Measurements from ENCODE around the gene PIGH. TPM values are rescaled to one million over a fixed set of nuclear protein-coding genes. Genes with fewer than 3 reads are reported as not detected.

Gene PIGH
- total RNA-seq, 1 donor from 2014 or later, result 24.3 TPM

DNA sequence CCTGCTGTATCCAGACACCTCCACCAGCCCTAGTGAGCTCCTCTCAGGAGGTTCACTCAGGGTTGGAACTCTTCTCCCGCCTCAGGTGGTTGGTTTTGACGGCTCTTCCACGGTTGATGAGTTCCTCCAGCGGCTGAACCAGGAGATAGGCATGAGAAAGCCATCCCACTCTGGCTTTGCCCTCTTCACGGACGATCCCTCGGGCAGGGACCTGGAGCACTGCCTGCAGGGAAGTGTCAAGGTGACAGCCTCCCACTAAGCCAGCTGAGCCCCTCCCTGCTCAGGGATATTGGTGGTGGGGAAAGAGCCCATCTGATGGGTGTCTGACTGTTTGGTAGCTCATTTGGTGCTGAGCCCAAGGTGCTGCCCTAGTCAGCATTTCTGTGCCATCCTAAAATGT lies 20.4 kb downstream of the PIGH start:
- H3K9me3 Mint-ChIP-seq (ENCODE audit: unreplicated experiment), result peaks cover 2% of the 10 kb centered on the region
- no peak for DNase-seq
- TF ChIP-seq, protein P1, sequence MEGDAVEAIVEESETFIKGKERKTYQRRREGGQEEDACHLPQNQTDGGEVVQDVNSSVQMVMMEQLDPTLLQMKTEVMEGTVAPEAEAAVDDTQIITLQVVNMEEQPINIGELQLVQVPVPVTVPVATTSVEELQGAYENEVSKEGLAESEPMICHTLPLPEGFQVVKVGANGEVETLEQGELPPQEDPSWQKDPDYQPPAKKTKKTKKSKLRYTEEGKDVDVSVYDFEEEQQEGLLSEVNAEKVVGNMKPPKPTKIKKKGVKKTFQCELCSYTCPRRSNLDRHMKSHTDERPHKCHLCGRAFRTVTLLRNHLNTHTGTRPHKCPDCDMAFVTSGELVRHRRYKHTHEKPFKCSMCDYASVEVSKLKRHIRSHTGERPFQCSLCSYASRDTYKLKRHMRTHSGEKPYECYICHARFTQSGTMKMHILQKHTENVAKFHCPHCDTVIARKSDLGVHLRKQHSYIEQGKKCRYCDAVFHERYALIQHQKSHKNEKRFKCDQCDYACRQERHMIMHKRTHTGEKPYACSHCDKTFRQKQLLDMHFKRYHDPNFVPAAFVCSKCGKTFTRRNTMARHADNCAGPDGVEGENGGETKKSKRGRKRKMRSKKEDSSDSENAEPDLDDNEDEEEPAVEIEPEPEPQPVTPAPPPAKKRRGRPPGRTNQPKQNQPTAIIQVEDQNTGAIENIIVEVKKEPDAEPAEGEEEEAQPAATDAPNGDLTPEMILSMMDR (IDR thresholded peaks at IDR 0.05; ENCODE audit: partially characterized antibody, unreplicated experiment), result no peak
- no peak overlapping the region for H3K4me3 Mint-ChIP-seq (ENCODE audit: unreplicated experiment)
- peaks cover 1% of the 10 kb centered on the region for H3K4me1 Mint-ChIP-seq (ENCODE audit: low read depth, unreplicated experiment)
- H3K27me3 Mint-ChIP-seq (ENCODE audit: unreplicated experiment), result no peaks in the 10 kb centered on the region
- H3K27ac Mint-ChIP-seq (ENCODE audit: unreplicated experiment), result no peak overlapping the region
- H3K36me3 Mint-ChIP-seq (ENCODE audit: unreplicated experiment), result no peaks in the 10 kb centered on the region

DNA sequence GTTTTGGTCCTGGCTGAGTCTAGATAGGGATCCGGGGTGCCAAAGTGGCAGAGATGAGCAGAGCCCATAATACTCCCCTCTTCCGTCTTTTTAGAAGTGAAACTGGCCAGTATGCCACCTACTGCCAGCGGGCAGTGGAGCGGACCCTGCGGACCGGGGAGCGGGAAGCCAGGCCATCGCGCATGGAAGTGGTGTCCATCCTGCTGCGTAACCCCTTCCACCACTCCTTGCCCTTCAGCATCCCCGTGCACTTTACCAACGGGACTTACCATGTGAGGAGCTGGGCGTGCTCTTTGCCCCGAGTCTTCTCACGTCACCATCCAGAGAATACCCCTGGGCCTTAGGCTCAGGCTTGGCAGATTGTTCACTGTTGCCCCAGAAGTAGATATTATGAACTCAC lies 21.0 kb downstream of the PIGH start:
- TF ChIP-seq, protein P1 (IDR thresholded peaks at IDR 0.05; ENCODE audit: partially characterized antibody, unreplicated experiment), result no peak
- Mint-ChIP-seq H3K27ac (ENCODE audit: unreplicated experiment) (no peak overlapping the region), H3K4me3 (ENCODE audit: unreplicated experiment) (no peak overlapping the region), H3K9me3 (ENCODE audit: unreplicated experiment) (peaks cover 2% of the 10 kb centered on the region), H3K36me3 (ENCODE audit: unreplicated experiment) (no peaks in the 10 kb centered on the region), H3K27me3 (ENCODE audit: unreplicated experiment) (no peaks in the 10 kb centered on the region), H3K4me1 (ENCODE audit: low read depth, unreplicated experiment) (peaks cover 1% of the 10 kb centered on the region)
- no peak for DNase-seq

GRCh38 chr14:67577909-67578749 lies 21.9 kb downstream of the PIGH start:
- no peaks in the 10 kb centered on the region for H3K27me3 Mint-ChIP-seq (ENCODE audit: unreplicated experiment)
- H3K9me3 Mint-ChIP-seq (ENCODE audit: unreplicated experiment), result peaks cover 2% of the 10 kb centered on the region
- H3K4me1 Mint-ChIP-seq (ENCODE audit: low read depth, unreplicated experiment), result peaks cover 1% of the 10 kb centered on the region
- TF ChIP-seq, protein P1 (IDR thresholded peaks at IDR 0.05; ENCODE audit: partially characterized antibody, unreplicated experiment), result no peak
- H3K36me3 Mint-ChIP-seq (ENCODE audit: unreplicated experiment), result peaks cover 4% of the 10 kb centered on the region
- H3K27ac Mint-ChIP-seq (ENCODE audit: unreplicated experiment), result no peak overlapping the region
- no peak for DNase-seq
- no peak overlapping the region for H3K4me3 Mint-ChIP-seq (ENCODE audit: unreplicated experiment)

GRCh38 chr14:67577181-67577808 lies 22.8 kb downstream of the PIGH start:
- Mint-ChIP-seq H3K36me3 (ENCODE audit: unreplicated experiment) (peaks cover 4% of the 10 kb centered on the region), H3K27ac (ENCODE audit: unreplicated experiment) (no peak overlapping the region), H3K4me1 (ENCODE audit: low read depth, unreplicated experiment) (peaks cover 1% of the 10 kb centered on the region), H3K27me3 (ENCODE audit: unreplicated experiment) (no peaks in the 10 kb centered on the region), H3K9me3 (ENCODE audit: unreplicated experiment) (peaks cover 2% of the 10 kb centered on the region), H3K4me3 (ENCODE audit: unreplicated experiment) (no peak overlapping the region)
- no peak for DNase-seq
- TF ChIP-seq, protein P1 (IDR thresholded peaks at IDR 0.05; ENCODE audit: partially characterized antibody, unreplicated experiment), result no peak

All from glutamatergic neuron (in vitro differentiated cells).